Thyroid gland (tissue), 4 donors: ENCODE measurements around the gene CARMIL1. TPM values are rescaled to one million over a fixed set of nuclear protein-coding genes. Genes with fewer than 3 reads are reported as not detected.

Experiments
- DNase-seq, 2 donors: peaks; one replicate each; pipeline ENCODE4 v3.0.0-alpha.2; 2019
- H3K27ac ChIP-seq, 3 donors: fragments of 200-600 bp; sonication (generic); 1 replicate in 2 of 3; 2 replicates in 1 of 3; pipeline ENCODE4 v1.5.1; 2016 to 2019; ENCODE audit warnings: mild to moderate bottlenecking in 1 of 3, moderate library complexity in 1 of 3
- H3K27me3 ChIP-seq: fragments of 200-600 bp; sonication (generic); one replicate; pipeline ENCODE4 v1.5.1; 2019
- H3K36me3 ChIP-seq, 2 donors: fragments of 200-600 bp; sonication (generic); one replicate each; pipeline ENCODE4 v1.5.1; 2016 to 2019
- H3K4me1 ChIP-seq, 2 donors: fragments of 200-600 bp; sonication (generic); one replicate each; pipeline ENCODE4 v1.5.1; 2017 to 2019
- H3K4me3 ChIP-seq, 3 donors: fragments of 200-600 bp; sonication (generic); replicated peaks in 1 of 3; 1 replicate in 2 of 3; 2 replicates in 1 of 3; pipeline ENCODE4 v1.5.1; 2016; ENCODE audit warnings: mild to moderate bottlenecking in 1 of 3
- H3K9me3 ChIP-seq: fragments of 200-600 bp; sonication (generic); one replicate; pipeline ENCODE4 v1.5.1; 2017
- POLR2A ChIP-seq, 2 donors: fragments of 450-650 bp; IDR thresholded peaks; one replicate each; pipeline ENCODE4 v1.6.1; 2017; ENCODE audit warnings: antibody characterized with exemption in 2 of 2, mild to moderate bottlenecking in 2 of 2, moderate library complexity in 1 of 2
- WGBS, 2 donors: methylation state at CpG; one replicate each; pipeline ENCODE4 v1.1.5; 2017; 5-methylcytosine and 5-hydroxymethylcytosine counted together
- intact Hi-C: fragments of 100-400 bp; cut with DNase I; formaldehyde crosslinking; loops from one replicate; pipeline ENCODE4 v1.15.1; 2023
- total RNA-seq, 4 donors: library from RNA; depleted of rRNA; stranded (reverse); fragments of >200 nt; gene quantifications; one replicate each; pipeline ENCODE4 v1.2.3, GENCODE V29; 2016
- TF ChIP-seq, protein P1 (sequence below), 6 experiments: fragments of 200-600 bp in 3 of 6; fragments of 450-650 bp in 3 of 6; sonication (generic) in 3 of 6; IDR thresholded peaks; one replicate each; pipeline ENCODE4 v1.5.1; 2016 to 2019; ENCODE audit warnings: antibody characterized with exemption in 6 of 6, mild to moderate bottlenecking in 2 of 6, inconsistent platforms in 1 of 6, moderate library complexity in 1 of 6

The CARMIL1 gene
- total RNA-seq, 4 donors from 2014 or later, result 24.7 to 34.4 (median 30.7) TPM

GRCh38 chr6:25503686-25504085 lies 224.5 kb downstream of the CARMIL1 start:
- intact Hi-C loops, result no loop called here

GRCh38 chr6:25504661-25505060 lies 225.5 kb downstream of the CARMIL1 start:
- H3K4me3 ChIP-seq, result no peak overlapping the region
- H3K27ac ChIP-seq, result no peak overlapping the region
- 96 to 97% methylated on average over 4 of the region's 4 CpGs for WGBS, 2 donors
- H3K27me3 ChIP-seq, result no peaks in the 10 kb centered on the region
- intact Hi-C loops, result no loop called here
- TF ChIP-seq, protein P1, sequence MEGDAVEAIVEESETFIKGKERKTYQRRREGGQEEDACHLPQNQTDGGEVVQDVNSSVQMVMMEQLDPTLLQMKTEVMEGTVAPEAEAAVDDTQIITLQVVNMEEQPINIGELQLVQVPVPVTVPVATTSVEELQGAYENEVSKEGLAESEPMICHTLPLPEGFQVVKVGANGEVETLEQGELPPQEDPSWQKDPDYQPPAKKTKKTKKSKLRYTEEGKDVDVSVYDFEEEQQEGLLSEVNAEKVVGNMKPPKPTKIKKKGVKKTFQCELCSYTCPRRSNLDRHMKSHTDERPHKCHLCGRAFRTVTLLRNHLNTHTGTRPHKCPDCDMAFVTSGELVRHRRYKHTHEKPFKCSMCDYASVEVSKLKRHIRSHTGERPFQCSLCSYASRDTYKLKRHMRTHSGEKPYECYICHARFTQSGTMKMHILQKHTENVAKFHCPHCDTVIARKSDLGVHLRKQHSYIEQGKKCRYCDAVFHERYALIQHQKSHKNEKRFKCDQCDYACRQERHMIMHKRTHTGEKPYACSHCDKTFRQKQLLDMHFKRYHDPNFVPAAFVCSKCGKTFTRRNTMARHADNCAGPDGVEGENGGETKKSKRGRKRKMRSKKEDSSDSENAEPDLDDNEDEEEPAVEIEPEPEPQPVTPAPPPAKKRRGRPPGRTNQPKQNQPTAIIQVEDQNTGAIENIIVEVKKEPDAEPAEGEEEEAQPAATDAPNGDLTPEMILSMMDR (IDR thresholded peaks at IDR 0.05), result no peak
- no peak for TF ChIP-seq POLR2A (IDR thresholded peaks at IDR 0.05)
- no peak for DNase-seq
- no peaks in the 10 kb centered on the region for H3K36me3 ChIP-seq
- H3K4me1 ChIP-seq, result peaks cover under 1 to 5% of the 10 kb centered on the region in 2 donors
- H3K9me3 ChIP-seq, result no peaks in the 10 kb centered on the region

More at GRCh38 chr6:25503686-25504085, 224.5 kb downstream of the CARMIL1 start:
- Histone ChIP-seq H3K4me1 (peaks cover 6 to 9% of the 10 kb centered on the region in 2 donors), H3K27ac (no peak overlapping the region), H3K4me3 (no peak overlapping the region), H3K36me3 (no peaks in the 10 kb centered on the region), H3K27me3 (no peaks in the 10 kb centered on the region), H3K9me3 (no peaks in the 10 kb centered on the region)
- TF ChIP-seq, protein P1 (IDR thresholded peaks at IDR 0.05), result no peak
- no peak for TF ChIP-seq POLR2A (IDR thresholded peaks at IDR 0.05)
- 89 to 91% methylated on average over 6 of the region's 6 CpGs for WGBS, 2 donors
- DNase-seq, result no peak

DNA sequence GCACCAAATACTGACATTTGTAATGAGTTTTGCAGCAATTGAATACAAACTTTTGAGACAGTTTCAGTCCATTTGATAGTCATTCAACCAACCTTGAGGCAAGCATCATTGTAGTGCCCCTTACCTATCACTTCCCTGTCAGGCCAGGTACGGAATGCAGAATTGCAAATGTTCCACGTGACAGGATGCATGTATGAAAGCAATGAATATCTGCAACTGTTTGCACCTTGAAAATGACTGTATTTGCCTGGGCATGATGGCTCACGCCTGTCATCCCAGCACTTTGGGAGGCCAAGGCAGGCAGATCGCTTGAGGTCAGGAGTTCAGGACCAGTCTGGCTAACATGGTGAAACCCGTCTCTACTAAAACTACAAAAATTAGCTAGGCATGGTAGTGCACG lies 226.8 kb downstream of the CARMIL1 start:
- TF ChIP-seq, protein P1 (IDR thresholded peaks at IDR 0.05), result no peak
- no peak for TF ChIP-seq POLR2A (IDR thresholded peaks at IDR 0.05)
- Histone ChIP-seq H3K27ac (no peak overlapping the region), H3K36me3 (no peaks in the 10 kb centered on the region), H3K4me3 (no peak overlapping the region), H3K27me3 (no peaks in the 10 kb centered on the region), H3K4me1 (no peaks in the 10 kb centered on the region), H3K9me3 (no peaks in the 10 kb centered on the region)
- WGBS, 2 donors, result 84 to 89% methylated on average over 6 of the region's 6 CpGs
- intact Hi-C loops, result no loop called here
- no peak for DNase-seq

DNA sequence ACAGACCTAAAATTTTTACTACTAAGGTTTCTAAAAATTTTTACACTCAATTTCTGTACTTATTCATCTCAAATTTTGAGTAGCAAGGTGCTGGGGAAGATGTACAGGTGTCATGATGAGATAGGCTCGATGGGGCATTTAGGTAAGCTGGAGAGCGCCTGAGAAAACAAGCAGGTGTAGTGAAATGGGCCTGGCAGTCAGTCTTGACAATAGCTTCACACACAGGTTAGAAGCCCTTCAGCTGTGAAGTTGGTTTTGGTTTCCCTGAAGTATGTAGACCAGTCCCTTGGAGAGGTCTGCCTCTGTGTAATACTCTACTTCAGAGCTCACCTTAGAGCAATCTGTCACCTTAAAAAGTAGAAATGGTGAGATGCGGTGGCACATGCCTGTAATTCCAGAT lies 228.9 kb downstream of the CARMIL1 start:
- Histone ChIP-seq H3K4me1 (no peaks in the 10 kb centered on the region), H3K9me3 (no peaks in the 10 kb centered on the region), H3K27ac (no peak overlapping the region), H3K4me3 (no peak overlapping the region), H3K36me3 (no peaks in the 10 kb centered on the region), H3K27me3 (no peaks in the 10 kb centered on the region)
- intact Hi-C loops, result no loop called here
- 53 to 60% methylated on average over 3 of the region's 3 CpGs for WGBS, 2 donors
- TF ChIP-seq, protein P1 (IDR thresholded peaks at IDR 0.05), result no peak
- no peak for TF ChIP-seq POLR2A (IDR thresholded peaks at IDR 0.05)
- DNase-seq, result no peak

DNA sequence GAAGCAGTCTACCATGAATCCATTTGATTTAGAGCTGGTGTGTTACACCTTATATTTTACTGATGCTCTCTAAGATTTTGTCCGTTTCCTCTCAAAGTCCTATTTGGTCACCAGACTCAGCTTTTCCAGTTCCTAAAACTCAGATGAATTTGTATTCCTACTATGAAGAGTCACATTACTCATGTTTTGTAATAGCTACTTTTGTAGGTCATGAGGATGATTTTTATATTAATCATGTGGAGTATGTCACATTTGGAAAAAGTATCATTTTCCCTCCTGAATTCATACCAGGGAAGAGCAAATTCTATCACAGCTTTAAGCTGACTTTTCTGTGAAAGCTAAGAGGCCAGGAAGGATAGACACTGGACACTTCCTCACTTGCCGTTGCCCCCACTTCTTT lies 232.2 kb downstream of the CARMIL1 start:
- Histone ChIP-seq H3K9me3 (no peaks in the 10 kb centered on the region), H3K4me3 (no peak overlapping the region), H3K36me3 (no peaks in the 10 kb centered on the region), H3K27ac (no peak overlapping the region), H3K27me3 (no peaks in the 10 kb centered on the region), H3K4me1 (no peaks in the 10 kb centered on the region)
- TF ChIP-seq POLR2A (IDR thresholded peaks at IDR 0.05), result no peak
- TF ChIP-seq, protein P1 (IDR thresholded peaks at IDR 0.05), result no peak
- WGBS, 2 donors, result 85 to 86% methylated on average over 2 of the region's 2 CpGs
- intact Hi-C loops, result no loop called here
- no peak for DNase-seq
